Measurements from ENCODE around the gene SPIN1.

Gene SPIN1

DNA sequence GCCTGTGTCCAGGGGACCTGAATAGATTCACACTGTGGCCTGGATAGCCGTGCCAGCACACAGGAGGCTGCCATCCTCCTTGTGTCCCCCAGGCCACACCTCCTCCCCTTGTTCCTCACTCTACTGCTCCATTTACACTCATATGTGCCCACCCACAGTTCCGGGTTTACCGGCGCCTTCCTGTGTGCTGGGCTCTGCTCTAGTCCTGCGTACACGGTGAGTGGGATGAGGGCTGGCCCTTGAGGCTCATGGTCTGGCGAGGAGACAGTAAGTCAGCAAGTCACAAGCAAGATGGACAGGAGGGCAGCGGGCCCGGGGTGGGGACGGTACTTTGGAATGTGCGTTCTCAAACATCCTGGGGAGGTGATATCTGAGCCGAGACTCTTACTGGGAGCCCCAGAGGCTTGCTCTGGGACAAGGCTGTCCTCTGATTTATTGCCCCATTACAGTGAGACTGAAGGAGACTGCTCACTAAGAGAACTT lies 114.3 kb downstream of the SPIN1 start:
- no peak for DNase-seq

DNA sequence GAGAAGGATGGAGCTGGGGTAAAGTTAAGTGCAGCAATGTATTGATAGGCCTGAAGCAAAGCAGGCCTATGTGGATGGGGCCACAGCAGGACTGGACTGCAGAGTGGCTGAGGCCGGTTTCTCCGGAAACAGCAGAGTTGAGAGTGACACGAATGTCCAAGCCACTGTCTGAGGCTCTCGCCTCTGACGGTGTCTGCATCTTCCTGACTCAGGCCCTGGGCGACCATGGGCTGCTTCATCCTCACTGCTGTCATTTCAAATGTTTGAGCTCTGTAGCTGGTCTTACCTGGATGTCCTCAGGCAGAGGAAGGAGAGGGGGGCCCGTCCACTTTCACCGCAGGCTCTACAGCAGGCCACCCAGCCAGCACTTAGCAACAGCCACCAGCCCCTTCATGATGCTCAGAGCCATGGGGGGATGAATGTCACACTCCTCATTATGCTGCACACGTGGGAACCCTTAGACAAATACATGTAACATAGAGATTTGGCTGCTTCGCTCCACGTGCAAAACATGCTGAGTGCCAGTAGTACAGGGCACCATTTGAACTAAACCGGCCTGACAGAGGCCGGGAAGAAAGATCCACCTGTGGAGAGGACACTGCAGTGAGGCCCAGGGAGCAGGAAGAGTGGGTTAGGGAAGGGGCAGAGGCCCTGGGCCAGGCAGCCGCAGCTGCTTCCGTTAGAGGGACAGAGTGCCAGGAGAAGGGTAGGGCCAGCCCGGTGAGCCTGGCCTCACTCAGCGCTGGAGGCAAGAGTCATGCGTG lies 115.0 kb downstream of the SPIN1 start:
- DNase-seq: no peak

DNA sequence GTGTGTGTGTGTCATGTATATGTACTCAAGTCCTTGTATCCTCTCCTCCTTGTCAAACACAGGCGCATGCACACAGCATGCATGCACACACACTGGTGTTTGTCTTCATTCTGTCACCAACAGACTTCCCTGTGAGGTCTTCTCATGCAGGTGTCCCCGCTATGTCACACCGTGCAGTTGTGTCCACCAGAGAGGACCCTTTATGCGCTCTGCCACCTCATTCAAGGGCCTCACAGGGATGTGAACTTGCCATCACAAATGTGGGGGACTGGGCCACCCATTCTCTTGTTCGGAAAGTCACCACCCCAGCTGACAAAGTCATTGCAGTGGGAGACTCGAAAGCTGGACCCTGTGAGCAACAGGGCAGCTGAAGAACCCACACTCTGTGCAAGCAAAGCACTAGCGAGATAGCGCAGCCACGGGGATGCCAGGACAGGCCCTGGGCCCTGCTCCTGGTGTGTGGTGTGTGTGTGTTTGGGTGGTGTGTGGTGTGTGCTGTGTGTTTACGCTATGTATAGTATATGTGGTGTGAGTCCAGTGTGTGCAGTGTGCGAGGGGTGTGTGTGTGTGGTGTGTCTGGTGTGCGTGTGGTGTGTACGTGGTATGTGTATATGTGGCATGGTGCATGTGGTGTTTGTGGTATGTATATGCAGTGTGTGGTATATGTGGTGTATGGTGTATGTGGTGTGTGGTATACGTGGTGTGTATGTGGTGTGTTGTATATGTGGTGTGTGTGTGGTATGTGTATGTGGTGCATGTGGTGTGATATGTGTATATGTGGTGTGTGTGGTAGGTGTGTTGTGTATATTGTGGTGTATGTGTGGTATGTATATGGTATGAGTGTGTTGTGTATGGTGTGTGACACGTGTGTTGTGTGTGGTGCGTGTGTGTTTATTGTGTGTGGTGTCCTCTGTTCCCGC lies 115.9 kb downstream of the SPIN1 start:
- DNase-seq: no peak

DNA sequence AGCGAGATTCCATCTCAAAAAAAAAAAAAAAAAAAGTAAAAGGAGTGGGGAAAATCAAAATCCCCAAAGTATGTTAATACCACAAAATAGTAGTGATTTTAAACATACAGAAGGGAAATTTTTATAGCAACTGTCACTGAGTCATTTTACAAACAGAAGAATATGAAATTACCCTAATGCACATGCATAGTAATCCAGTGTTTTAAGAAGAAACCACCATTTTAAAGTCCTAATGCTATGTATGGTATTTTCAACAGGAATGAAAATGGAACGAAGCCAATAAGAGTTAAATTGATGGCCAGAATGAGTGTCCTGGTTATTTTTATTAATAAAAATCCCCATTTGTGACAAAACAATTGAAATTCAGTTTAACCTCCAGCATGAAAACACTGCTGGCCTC lies 120.1 kb downstream of the SPIN1 start:
- no peak for DNase-seq

DNA sequence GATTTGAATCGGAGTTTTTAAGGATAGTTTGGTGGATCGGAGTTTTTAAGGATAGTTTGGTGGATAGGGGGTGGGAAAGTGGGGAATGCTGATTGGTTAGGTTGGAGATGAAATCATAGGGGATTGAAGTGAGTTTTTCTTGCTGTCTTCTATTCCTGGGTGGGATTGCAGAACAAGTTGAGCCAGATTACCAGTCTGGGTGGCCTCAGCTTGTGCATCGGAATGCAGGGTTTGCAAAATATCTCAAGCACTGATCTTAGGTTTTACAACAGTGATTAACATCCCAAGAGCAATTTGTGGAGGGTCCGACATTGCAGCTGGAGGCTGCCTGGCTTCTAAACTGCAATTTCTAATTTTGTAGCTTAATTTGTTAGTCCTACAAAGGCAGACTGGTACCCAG lies 123.7 kb downstream of the SPIN1 start:
- DNase-seq: no peak

DNA sequence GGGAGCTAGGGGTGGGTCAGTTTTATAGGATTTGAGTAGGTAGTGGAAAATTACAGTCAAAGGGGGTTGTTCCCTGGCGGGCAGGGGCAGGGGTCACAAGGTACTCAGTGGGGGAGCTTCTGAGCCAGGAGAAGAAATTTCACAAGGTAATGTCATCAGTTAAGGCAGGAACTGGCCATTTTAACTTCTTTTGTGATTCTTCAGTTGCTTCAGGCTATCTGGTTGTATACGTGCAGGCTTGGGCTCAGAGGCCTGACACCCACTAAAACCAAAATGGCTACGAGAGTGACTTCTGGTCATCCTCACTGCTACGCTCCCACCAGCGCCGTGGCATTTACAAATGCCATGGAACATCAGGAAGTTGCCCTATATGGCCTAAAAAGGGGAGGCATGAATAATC lies 126.0 kb downstream of the SPIN1 start:
- no peak for DNase-seq

DNA sequence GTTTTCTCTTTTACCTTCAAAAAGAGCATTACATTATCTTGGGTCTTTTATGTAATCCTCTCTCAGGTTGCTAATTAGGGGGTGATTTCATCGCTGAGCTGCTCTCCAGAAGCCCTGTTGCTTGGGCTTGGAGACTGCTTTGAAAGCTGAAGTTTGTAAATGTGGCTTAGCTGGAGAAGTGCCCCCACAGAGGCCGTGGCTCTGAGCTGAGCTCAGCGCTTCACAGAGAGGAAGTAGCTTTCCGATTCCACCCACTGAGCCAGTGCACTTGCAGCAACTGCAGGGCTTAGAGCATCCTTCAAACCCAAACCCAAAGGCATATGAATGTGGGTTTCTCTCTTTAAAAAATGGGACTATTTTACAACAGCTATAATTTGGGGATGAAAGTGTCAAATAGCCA lies 133.1 kb downstream of the SPIN1 start:
- DNase-seq: no peak

DNA sequence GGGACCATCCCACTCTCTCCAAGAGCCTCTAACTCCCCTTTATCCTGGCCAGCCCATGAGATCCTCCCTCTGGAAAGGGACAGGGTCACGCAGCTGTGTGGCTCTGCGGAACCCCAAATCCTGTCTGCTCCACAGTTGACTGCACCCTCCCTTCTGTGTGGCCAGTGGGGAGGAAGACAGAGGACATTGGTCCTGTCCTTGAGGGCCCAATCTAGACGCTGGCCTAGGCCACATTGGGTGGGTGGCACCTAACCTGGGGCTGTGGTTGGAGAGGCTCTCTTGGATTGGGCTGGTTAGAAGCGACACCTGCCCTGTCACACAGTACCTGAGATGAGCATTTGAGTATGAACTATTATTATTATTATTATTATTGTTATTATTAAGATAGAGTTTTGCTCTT lies 134.1 kb downstream of the SPIN1 start:
- no peak for DNase-seq

DNA sequence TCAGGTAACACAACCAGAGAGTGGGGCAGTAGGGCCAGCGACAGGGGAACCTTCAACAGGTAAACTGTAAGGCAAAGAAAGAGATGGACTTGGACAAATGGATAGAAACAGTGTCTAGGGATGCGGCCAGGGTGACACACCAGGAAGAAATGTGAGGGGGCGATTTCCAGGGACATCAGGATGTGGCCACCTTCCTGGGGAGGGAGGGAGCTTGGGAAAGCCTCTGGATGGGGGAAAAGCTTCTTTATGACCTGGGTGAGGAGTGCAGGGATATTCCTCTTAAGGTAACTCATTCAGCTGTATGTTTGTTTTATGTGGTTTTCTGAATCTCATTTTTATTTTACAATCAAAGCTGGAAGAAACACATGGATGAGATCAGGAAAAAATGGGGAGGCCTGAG lies 134.8 kb downstream of the SPIN1 start:
- no peak for DNase-seq

DNA sequence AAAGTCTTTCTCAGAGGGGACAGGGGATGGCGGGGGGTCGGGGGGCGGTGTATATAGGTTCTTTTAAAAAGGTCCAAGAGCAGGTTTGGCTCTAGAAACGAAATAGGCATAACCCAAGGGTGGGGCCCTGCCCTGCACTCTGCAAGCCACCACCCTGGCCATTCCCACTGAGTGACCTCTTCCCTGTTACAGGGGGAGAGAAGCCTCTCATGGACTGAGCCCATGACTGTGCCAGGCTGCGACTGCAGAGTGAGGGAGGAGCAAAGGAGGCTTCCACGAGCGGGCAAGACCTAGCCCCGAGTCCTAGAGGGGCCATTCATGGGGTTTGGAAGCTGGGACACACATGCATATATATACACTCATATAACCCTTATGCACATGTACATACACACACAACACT lies 136.7 kb downstream of the SPIN1 start:
- no peak for DNase-seq

DNA sequence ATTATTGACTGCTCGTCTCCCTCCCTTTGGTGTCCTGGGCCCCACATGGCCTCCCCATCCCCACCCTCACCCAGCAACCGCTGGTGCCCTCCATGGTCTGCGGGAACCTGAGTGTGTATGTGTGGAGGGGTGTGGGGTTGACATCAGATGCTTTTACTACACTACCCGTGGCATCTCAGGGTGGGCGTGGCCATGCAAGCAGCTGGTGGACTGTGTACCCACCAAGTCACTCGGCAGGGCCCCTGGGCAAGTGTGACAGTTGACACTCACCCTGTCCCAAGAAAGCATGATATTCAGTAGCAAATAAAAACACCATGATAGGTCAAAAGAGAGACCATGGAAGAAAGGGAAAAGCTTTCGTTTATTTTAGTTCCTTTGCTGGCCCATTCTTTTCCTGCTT lies 139.4 kb downstream of the SPIN1 start:
- no peak for DNase-seq
